K562 (cell line): ENCODE data around the gene SLC22A23. TPM values are rescaled to one million over a fixed set of nuclear protein-coding genes. Genes with fewer than 3 reads are reported as not detected.

Experiments
- ATAC-seq: fragments of 200-7000 bp; cut with Tn5 transposase; 3 replicates; pipeline ENCODE4 v1.9.1; 2020; ENCODE audit warnings: moderate library complexity
- BruUV-seq: library from RNA; stranded (reverse); fragments of 400-500 nt; replicated peaks from 2 replicates; lab custom pipeline; 2021; lab: Mats Ljungman, UMichigan
- CTCF ChIA-PET: fragments of 300-600 bp; formaldehyde crosslinking; extraction: SDS; loops from one replicate; lab custom pipeline; 2021; ENCODE audit warnings: low intra/inter-chr PET ratio; lab: Yijun Ruan, JAX
- POLR2A ChIA-PET: fragments of 300-600, 350-650 bp; sonication (Branson Sonifier 250); formaldehyde crosslinking; extraction: SDS; loops from one replicate; lab custom pipeline; 2021; ENCODE audit warnings: antibody characterized with exemption, inconsistent platforms; lab: Yijun Ruan, JAX
- DNase-seq, 4 experiments: peaks; one replicate each; pipeline versions ENCODE4 v3.0.0 to v3.0.0-alpha.2; 2011 to 2018; ENCODE audit warnings: low spot score in 3 of 4, mixed read lengths in 3 of 4; ENCODE audit errors: extremely low read depth in 1 of 4
- FAIRE-seq: peaks from 2 replicates; lab custom pipeline; 2011; peaks lifted over from hg19 to GRCh38; lab: Jason Lieb, UNC
- H2AFZ ChIP-seq: 2 replicates; pipeline ENCODE4 v1.6.0; 2011; ENCODE audit warnings: low read depth, low read length, control low read depth, inconsistent platforms
- H3K27ac ChIP-seq: fragments of 200-600 bp; 3 replicates; pipeline ENCODE4 v1.8.0; 2011; ENCODE audit warnings: low read depth, mild to moderate bottlenecking, control low read depth, inconsistent platforms, low read length, moderate library complexity, mixed read lengths; ENCODE audit errors: extremely low read depth
- H3K27me3 ChIP-seq, 2 experiments: fragments of 300-600 bp in 1 of 2; 2 replicates in 1 of 2; 3 replicates in 1 of 2; pipeline versions ENCODE4 v1.6.0 to v1.8.0; 2011; ENCODE audit warnings: inconsistent platforms in 2 of 2, low read length in 2 of 2, mild to moderate bottlenecking in 1 of 2, mixed read lengths in 1 of 2, moderate library complexity in 1 of 2; ENCODE audit not compliant: control insufficient read depth in 2 of 2, insufficient read depth in 2 of 2
- H3K36me3 ChIP-seq: fragments of 300-600 bp; 3 replicates; pipeline ENCODE4 v1.8.0; 2011; ENCODE audit warnings: mild to moderate bottlenecking, low read length, inconsistent platforms; ENCODE audit not compliant: control insufficient read depth, insufficient read depth
- H3K4me1 ChIP-seq, 2 experiments: fragments of 200-600 bp in 1 of 2; replicated peaks in 1 of 2; 2 replicates in 1 of 2; 3 replicates in 1 of 2; pipeline versions ENCODE4 v1.5.1 to v1.8.0; 2011; ENCODE audit warnings: inconsistent platforms in 2 of 2, low read length in 2 of 2, mild to moderate bottlenecking in 1 of 2, mixed read lengths in 1 of 2, moderate library complexity in 1 of 2; ENCODE audit not compliant: control insufficient read depth in 2 of 2, insufficient read depth in 2 of 2
- H3K4me2 ChIP-seq: 2 replicates; pipeline ENCODE4 v1.6.1; 2011; ENCODE audit warnings: low read length, control low read depth, inconsistent platforms, mixed read lengths; ENCODE audit not compliant: insufficient read depth
- H3K4me3 ChIP-seq: fragments of 200-600 bp; sonication (generic), shearing (Covaris generic); 2 replicates; pipeline ENCODE4 v1.5.1; 2016; ENCODE audit warnings: control low read depth, inconsistent platforms
- H3K79me2 ChIP-seq: fragments of 200-600 bp; 3 replicates; pipeline ENCODE4 v1.8.0; 2011; ENCODE audit warnings: low read length, inconsistent platforms; ENCODE audit not compliant: control insufficient read depth, insufficient read depth
- H3K9ac ChIP-seq, 2 experiments: 2 replicates each; pipeline versions ENCODE4 v1.6.0 to v1.6.1; 2011; ENCODE audit warnings: low read depth in 2 of 2, low read length in 2 of 2, control low read depth in 1 of 2, inconsistent platforms in 1 of 2, mild to moderate bottlenecking in 1 of 2, mixed read lengths in 1 of 2; ENCODE audit not compliant: insufficient read depth in 1 of 2
- H3K9me1 ChIP-seq: one replicate; pipeline ENCODE4 v1.6.0; 2011; ENCODE audit warnings: inconsistent platforms, mild to moderate bottlenecking, low read length, moderate library complexity; ENCODE audit not compliant: control insufficient read depth, insufficient read depth
- H3K9me3 ChIP-seq: replicated peaks from 2 replicates; pipeline ENCODE4 v1.5.1; 2011; ENCODE audit warnings: low read depth, low read length, inconsistent platforms; ENCODE audit not compliant: control insufficient read depth, insufficient read depth
- H4K20me1 ChIP-seq: replicated peaks from 2 replicates; pipeline ENCODE4 v1.6.1; 2011; ENCODE audit warnings: low read length, inconsistent platforms, mixed read lengths; ENCODE audit not compliant: control insufficient read depth, insufficient read depth
- ATF3 ChIP-seq, 2 experiments: fragments of 450-650 bp in 1 of 2; sonication (generic) in 1 of 2; formaldehyde crosslinking in 1 of 2; IDR thresholded peaks in 1 of 2; conservative IDR thresholded peaks in 1 of 2; 2 replicates each; pipeline versions ENCODE4 v1.6.1 to v1.8.1; 2016 to 2023; ENCODE audit warnings: mild to moderate bottlenecking in 2 of 2, moderate library complexity in 2 of 2, inconsistent platforms in 1 of 2, missing genetic modification reagents in 1 of 2
- BACH1 ChIP-seq: fragments of 200-800 bp; sonication (Bioruptor generic); IDR thresholded peaks from 2 replicates; pipeline ENCODE4 v1.6.1; 2016; ENCODE audit warnings: missing genetic modification characterization, missing compliant biosample characterization
- NCOA1 ChIP-seq: fragments of 450-650 bp; IDR thresholded peaks from 2 replicates; pipeline ENCODE4 v1.6.1; 2016; ENCODE audit warnings: low read depth
- STAT5A ChIP-seq: IDR thresholded peaks from 2 replicates; pipeline ENCODE4 v1.6.1; 2012; ENCODE audit warnings: low read length, inconsistent platforms, borderline replicate concordance
- TSC22D4 ChIP-seq: fragments of 450-650 bp; IDR thresholded peaks from 2 replicates; pipeline ENCODE4 v1.6.1; 2016; ENCODE audit warnings: missing genetic modification characterization, missing biosample characterization, control low read depth
- ZNF12 ChIP-seq: sonication (generic); formaldehyde crosslinking; IDR thresholded peaks from 2 replicates; pipeline ENCODE4 v1.4.0; 2020; ENCODE audit warnings: mild to moderate bottlenecking, missing genetic modification reagents
- ZNF778 ChIP-seq: fragments of 450-650 bp; formaldehyde crosslinking; IDR thresholded peaks from 2 replicates; pipeline ENCODE4 v1.4.0; 2020; ENCODE audit warnings: mild to moderate bottlenecking, moderate library complexity
- ZNF830 ChIP-seq: fragments of 250-450 bp; sonication (Bioruptor Pico); IDR thresholded peaks from 2 replicates; pipeline ENCODE4 v1.5.0; 2021; ENCODE audit warnings: mild to moderate bottlenecking
- WGBS: fragments of 100-300 bp; shearing (Covaris generic); methylation state at CpG from one replicate; pipeline ENCODE4 v1.1.6; 2016; ENCODE audit warnings: low coverage, mixed read lengths; ENCODE audit not compliant: insufficient coverage; ENCODE audit errors: missing lambda C conversion rate; 5-methylcytosine and 5-hydroxymethylcytosine counted together
- in situ Hi-C: fragments of 300-500 bp; cut with MboI; formaldehyde crosslinking; loops from 4 replicates; pipeline ENCODE4 v1.15.0; 2018; ENCODE audit warnings: inconsistent platforms, mixed read lengths
- intact Hi-C: fragments of 100-400 bp; cut with micrococcal nuclease; formaldehyde crosslinking; loops from 2 replicates; pipeline ENCODE4 v1.14.2; 2022
- polyA plus RNA-seq, 8 experiments: library from polyadenylated mRNA; depleted of rRNA in 4 of 8; stranded (reverse) in 5 of 8; unstranded in 3 of 8; fragments of >200 nt; fragmentation: Nextera tagmentation in 2 of 8; fragmentation: Illumina TruSeq in 1 of 8; extraction: Ambion mirVana in 2 of 8; extraction: Trizol in 1 of 8; gene quantifications; 2 replicates each; pipeline versions ENCODE4 v1.2.1 to v1.2.3, GENCODE V29; 2011 to 2014; ENCODE audit warnings: inconsistent platforms in 1 of 8, missing spikeins in 1 of 8
- total RNA-seq, 7 experiments: library from RNA; depleted of rRNA in 6 of 7; stranded (reverse); fragments of >200 nt in 6 of 7; fragmentation: Illumina TruSeq in 2 of 7; extraction: Trizol in 2 of 7; gene quantifications; 2 replicates each; pipeline versions ENCODE4 v1.2.1 to v1.2.3, GENCODE V29; 2011 to 2021; ENCODE audit warnings: low replicate concordance in 1 of 7

The SLC22A23 gene
- total and polyA plus RNA-seq, 9 of the 15 experiments (the other 6 are each of a cell fraction or from before 2014, with no cell fraction given) = 0.30 to 8.7 (median 2.5) TPM

- TF ChIP-seq TSC22D4 (tag) (no peak), NCOA1 (no peak), ATF3 (IDR thresholded peaks at IDR 0.05) (peak; percentile 66), ATF3 (CRISPR knock-in tag; conservative IDR thresholded peaks at IDR 0.05) (no peak), ZNF12 (CRISPR knock-in tag) (peak; percentile 89; the same call in 1 of the 2 replicates), ZNF778 (CRISPR knock-in tag) (no peak), BACH1 (tag) (no peak), STAT5A (no peak), ZNF830 (CRISPR knock-in tag) (no peak)
- FAIRE-seq (no peak), DNase-seq (no peak), ATAC-seq (no peak)
- Histone ChIP-seq H3K9me3 (no peaks in the 10 kb centered on the region), H3K9ac (no peak overlapping the region), H4K20me1 (no peaks in the 10 kb centered on the region), H3K4me1 (peaks cover 10 to 13% of the 10 kb centered on the region in 2 experiments; a peak in 4 of 5 replicates), H3K4me2 (no peak overlapping the region), H3K27ac (no peak overlapping the region), H3K36me3 (no peaks in the 10 kb centered on the region), H3K9me1 (no peaks in the 10 kb centered on the region), H3K79me2 (no peaks in the 10 kb centered on the region), H2AFZ (no peak overlapping the region), H3K4me3 (no peak overlapping the region), H3K27me3 (peaks cover 0 to 18% of the 10 kb centered on the region in 2 experiments; a peak in 2 of 5 replicates)
- intact Hi-C loops (no loop called here), in situ Hi-C loops (no loop called here)
- ChIA-PET POLR2A (interaction anchor here (0.6 to 1.4 kb wide), 3 partner anchors 23 to 101 kb away, joined by 4 to 6 read pairs (median 4); no protein-coding TSS in a partner anchor), CTCF (no interaction called here)
- no TSS peak for BruUV-seq
- WGBS = 45% methylated on average over 8 of the region's 8 CpGs
Observed at GRCh38 chr6:3244003-3244831, 212.6 kb downstream of the SLC22A23 start.
